Panc1 (cell line): ENCODE results near the gene MAP2K1. TPM values are rescaled to one million over a fixed set of nuclear protein-coding genes. Genes with fewer than 3 reads are reported as not detected.

Experiments used
- ATAC-seq: fragments of 200-7000 bp; cut with Tn5 transposase; 2 replicates; pipeline ENCODE4 v1.9.1; 2020; ENCODE audit warnings: mild to moderate bottlenecking, moderate library complexity
- BruUV-seq: library from RNA; stranded (reverse); fragments of 400-500 nt; replicated peaks from 2 replicates; lab custom pipeline; 2021; lab: Mats Ljungman, UMichigan
- CTCF ChIA-PET: fragments of 300-600 bp; sonication (Branson Sonifier 250); formaldehyde crosslinking; loops from one replicate; lab custom pipeline; 2022; ENCODE audit warnings: antibody characterized with exemption; lab: Charles Lee
- POLR2A ChIA-PET: fragments of 300-600 bp; sonication (Branson Sonifier 250); formaldehyde crosslinking; loops from one replicate; lab custom pipeline; 2022; ENCODE audit warnings: antibody characterized with exemption; lab: Charles Lee
- DNase-seq: peaks from one replicate; pipeline ENCODE4 v3.0.0-alpha.2; 2010; ENCODE audit warnings: low read depth, low spot score
- H3K27ac ChIP-seq: 2 replicates; pipeline ENCODE4 v1.5.1; 2011; ENCODE audit warnings: mild to moderate bottlenecking, low read length, inconsistent platforms
- H3K27me3 ChIP-seq: fragments of 200-500 bp; sonication (Bioruptor generic); 2 replicates; pipeline ENCODE4 v1.6.0; 2014; ENCODE audit warnings: low read length, inconsistent platforms; ENCODE audit not compliant: control insufficient read depth, insufficient read depth
- H3K36me3 ChIP-seq: fragments of 200-500 bp; sonication (Bioruptor generic); 2 replicates; pipeline ENCODE4 v1.5.1; 2014; ENCODE audit warnings: inconsistent platforms, mild to moderate bottlenecking, low read length, moderate library complexity; ENCODE audit not compliant: control insufficient read depth, insufficient read depth
- H3K4me1 ChIP-seq: 2 replicates; pipeline ENCODE4 v1.5.1; 2011; ENCODE audit warnings: inconsistent platforms, mild to moderate bottlenecking, low read length, moderate library complexity; ENCODE audit not compliant: control insufficient read depth, insufficient read depth
- H3K4me3 ChIP-seq, 2 experiments: 2 replicates each; pipeline ENCODE4 v1.5.1; 2011 to 2012; ENCODE audit warnings: low read depth in 2 of 2, low read length in 2 of 2, mild to moderate bottlenecking in 2 of 2, inconsistent platforms in 1 of 2, moderate library complexity in 1 of 2
- H3K9me3 ChIP-seq: fragments of 200-500 bp; sonication (Bioruptor generic); 2 replicates; pipeline ENCODE4 v1.5.1; 2014; ENCODE audit warnings: low read depth, mild to moderate bottlenecking, inconsistent platforms, low read length, moderate library complexity; ENCODE audit not compliant: control insufficient read depth, insufficient read depth
- POLR2AphosphoS5 ChIP-seq: IDR thresholded peaks from 2 replicates; pipeline ENCODE4 v1.6.1; 2012; ENCODE audit warnings: mild to moderate bottlenecking, low read depth, low read length, moderate library complexity
- SIN3A ChIP-seq: IDR thresholded peaks from 2 replicates; pipeline ENCODE4 v1.6.1; 2012; ENCODE audit warnings: low read depth, mild to moderate bottlenecking, low read length, moderate library complexity, borderline replicate concordance; ENCODE audit not compliant: insufficient read depth
- TCF7L2 ChIP-seq: IDR thresholded peaks from 2 replicates; pipeline ENCODE4 v1.6.1; 2011; ENCODE audit warnings: mild to moderate bottlenecking, low read depth, low read length, inconsistent platforms
- in situ Hi-C: cut with HindIII; loops from 2 replicates; pipeline ENCODE4 v1.10.0; 2016; ENCODE audit warnings: low sequenced_read_pairs, low pct_unique_long_range_greater_than_20kb
- intact Hi-C: fragments of 100-400 bp; cut with micrococcal nuclease; formaldehyde crosslinking; loops from one replicate; pipeline ENCODE4 v1.10.0; 2022; ENCODE audit not compliant: unreplicated experiment
- total RNA-seq: library from RNA; stranded (reverse); gene quantifications from one replicate; pipeline ENCODE4 v1.2.1, GENCODE V29; 2021; ENCODE audit not compliant: unreplicated experiment
- TF ChIP-seq, protein P1 (sequence below): fragments of 450-650 bp; IDR thresholded peaks from 2 replicates; pipeline ENCODE4 v1.5.1; 2017; ENCODE audit warnings: mild to moderate bottlenecking
- TF ChIP-seq, protein P2 (sequence below), 2 experiments: IDR thresholded peaks; 2 replicates each; pipeline ENCODE4 v1.6.1; 2011 to 2012; ENCODE audit warnings: low read depth in 2 of 2, control low read depth in 1 of 2, low read length in 1 of 2, mild to moderate bottlenecking in 1 of 2, moderate library complexity in 1 of 2; ENCODE audit not compliant: insufficient read depth in 1 of 2

Gene MAP2K1
- total RNA-seq, 1 experiment from 2014 or later = 67.9 TPM

DNA sequence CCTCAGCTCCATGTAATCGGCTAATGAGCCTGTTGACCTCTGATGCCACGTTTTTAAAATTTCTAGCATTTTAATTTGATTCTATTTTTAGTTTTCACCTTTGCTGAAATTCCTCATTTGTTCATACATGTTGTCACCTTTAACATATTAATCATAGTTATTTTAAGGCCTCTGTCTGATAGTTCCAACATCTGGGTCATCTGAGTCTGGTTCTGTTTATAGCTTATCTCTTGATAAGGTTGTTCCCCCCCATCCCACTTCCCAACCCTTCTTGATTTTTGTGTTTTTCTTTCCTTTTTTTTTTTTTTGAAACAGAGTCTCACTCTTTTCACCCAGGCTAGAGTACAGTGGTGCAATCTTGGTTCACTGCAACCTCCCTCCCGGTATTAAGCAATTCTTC lies 36.4 kb downstream of the MAP2K1 start:
- H3K4me3 ChIP-seq = no peak overlapping the region
- no peaks in the 10 kb centered on the region for H3K27me3 ChIP-seq
- POLR2A ChIA-PET = interaction anchor here (0.5 to 0.6 kb wide), 2 partner anchors 12 to 124 kb away, joined by 3 read pairs; no protein-coding TSS in a partner anchor
- in situ Hi-C loops (no loop called here), intact Hi-C loops (no loop called here)
- no peak for TF ChIP-seq POLR2AphosphoS5
- no peak for TF ChIP-seq SIN3A
- TF ChIP-seq TCF7L2 = no peak
- TF ChIP-seq, protein P1, sequence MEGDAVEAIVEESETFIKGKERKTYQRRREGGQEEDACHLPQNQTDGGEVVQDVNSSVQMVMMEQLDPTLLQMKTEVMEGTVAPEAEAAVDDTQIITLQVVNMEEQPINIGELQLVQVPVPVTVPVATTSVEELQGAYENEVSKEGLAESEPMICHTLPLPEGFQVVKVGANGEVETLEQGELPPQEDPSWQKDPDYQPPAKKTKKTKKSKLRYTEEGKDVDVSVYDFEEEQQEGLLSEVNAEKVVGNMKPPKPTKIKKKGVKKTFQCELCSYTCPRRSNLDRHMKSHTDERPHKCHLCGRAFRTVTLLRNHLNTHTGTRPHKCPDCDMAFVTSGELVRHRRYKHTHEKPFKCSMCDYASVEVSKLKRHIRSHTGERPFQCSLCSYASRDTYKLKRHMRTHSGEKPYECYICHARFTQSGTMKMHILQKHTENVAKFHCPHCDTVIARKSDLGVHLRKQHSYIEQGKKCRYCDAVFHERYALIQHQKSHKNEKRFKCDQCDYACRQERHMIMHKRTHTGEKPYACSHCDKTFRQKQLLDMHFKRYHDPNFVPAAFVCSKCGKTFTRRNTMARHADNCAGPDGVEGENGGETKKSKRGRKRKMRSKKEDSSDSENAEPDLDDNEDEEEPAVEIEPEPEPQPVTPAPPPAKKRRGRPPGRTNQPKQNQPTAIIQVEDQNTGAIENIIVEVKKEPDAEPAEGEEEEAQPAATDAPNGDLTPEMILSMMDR = no peak
- TF ChIP-seq, protein P2, sequence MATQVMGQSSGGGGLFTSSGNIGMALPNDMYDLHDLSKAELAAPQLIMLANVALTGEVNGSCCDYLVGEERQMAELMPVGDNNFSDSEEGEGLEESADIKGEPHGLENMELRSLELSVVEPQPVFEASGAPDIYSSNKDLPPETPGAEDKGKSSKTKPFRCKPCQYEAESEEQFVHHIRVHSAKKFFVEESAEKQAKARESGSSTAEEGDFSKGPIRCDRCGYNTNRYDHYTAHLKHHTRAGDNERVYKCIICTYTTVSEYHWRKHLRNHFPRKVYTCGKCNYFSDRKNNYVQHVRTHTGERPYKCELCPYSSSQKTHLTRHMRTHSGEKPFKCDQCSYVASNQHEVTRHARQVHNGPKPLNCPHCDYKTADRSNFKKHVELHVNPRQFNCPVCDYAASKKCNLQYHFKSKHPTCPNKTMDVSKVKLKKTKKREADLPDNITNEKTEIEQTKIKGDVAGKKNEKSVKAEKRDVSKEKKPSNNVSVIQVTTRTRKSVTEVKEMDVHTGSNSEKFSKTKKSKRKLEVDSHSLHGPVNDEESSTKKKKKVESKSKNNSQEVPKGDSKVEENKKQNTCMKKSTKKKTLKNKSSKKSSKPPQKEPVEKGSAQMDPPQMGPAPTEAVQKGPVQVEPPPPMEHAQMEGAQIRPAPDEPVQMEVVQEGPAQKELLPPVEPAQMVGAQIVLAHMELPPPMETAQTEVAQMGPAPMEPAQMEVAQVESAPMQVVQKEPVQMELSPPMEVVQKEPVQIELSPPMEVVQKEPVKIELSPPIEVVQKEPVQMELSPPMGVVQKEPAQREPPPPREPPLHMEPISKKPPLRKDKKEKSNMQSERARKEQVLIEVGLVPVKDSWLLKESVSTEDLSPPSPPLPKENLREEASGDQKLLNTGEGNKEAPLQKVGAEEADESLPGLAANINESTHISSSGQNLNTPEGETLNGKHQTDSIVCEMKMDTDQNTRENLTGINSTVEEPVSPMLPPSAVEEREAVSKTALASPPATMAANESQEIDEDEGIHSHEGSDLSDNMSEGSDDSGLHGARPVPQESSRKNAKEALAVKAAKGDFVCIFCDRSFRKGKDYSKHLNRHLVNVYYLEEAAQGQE (IDR thresholded peaks at IDR 0.05; ENCODE audit: insufficient read depth in 1 of 2, low read depth in 2 of 2, low read length in 1 of 2) = no peak
- no peak overlapping the region for H3K27ac ChIP-seq
- no peaks in the 10 kb centered on the region for H3K9me3 ChIP-seq
- no peak for DNase-seq
- no peaks in the 10 kb centered on the region for H3K36me3 ChIP-seq
- no TSS peak for BruUV-seq
- H3K4me1 ChIP-seq = no peaks in the 10 kb centered on the region
- ATAC-seq = no peak
- CTCF ChIA-PET = interaction anchor here (0.7 kb wide), 1 partner anchor 204 kb away, joined by 9 read pairs; no protein-coding TSS in a partner anchor

DNA sequence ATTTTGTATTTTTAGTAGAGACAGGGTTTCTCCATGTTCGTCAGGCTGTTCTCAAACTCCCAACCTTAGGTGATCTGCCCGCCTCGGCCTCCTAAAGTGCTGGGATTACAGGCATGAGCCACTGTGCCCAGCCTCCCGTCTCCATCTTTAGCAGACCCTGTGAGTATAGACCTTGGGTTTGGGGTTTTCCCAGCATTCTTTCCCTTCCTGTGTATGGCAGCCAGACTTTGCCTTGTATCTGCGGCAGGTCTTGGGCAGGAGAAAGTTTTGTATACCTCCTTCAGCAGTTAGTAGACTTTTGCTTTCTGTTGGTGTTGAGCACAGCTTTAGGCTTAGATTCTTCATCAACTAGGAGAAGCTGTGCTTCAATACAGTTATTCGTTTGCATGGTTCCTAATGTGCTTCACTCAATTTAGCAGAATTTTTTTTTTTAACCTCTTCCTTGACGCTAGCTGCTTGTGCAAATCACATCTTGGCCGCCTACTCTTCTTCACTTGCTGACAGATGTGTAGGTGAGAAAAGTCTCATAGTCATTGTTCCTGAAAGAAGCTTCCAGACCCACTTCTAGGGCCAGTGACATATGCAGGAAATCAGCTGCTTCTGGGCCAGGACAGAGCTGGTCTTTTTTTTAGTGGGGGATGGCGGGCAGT lies 38.4 kb downstream of the MAP2K1 start:
- DNase-seq (no peak), ATAC-seq (no peak)
- no peak for TF ChIP-seq SIN3A
- ChIA-PET POLR2A (no interaction called here), CTCF (no interaction called here)
- H3K27me3 ChIP-seq = no peaks in the 10 kb centered on the region
- no TSS peak for BruUV-seq
- H3K36me3 ChIP-seq = no peaks in the 10 kb centered on the region
- H3K9me3 ChIP-seq = no peaks in the 10 kb centered on the region
- intact Hi-C loops = no loop called here
- H3K4me1 ChIP-seq = no peaks in the 10 kb centered on the region
- in situ Hi-C loops = no loop called here
- no peak overlapping the region for H3K27ac ChIP-seq
- no peak overlapping the region for H3K4me3 ChIP-seq

DNA sequence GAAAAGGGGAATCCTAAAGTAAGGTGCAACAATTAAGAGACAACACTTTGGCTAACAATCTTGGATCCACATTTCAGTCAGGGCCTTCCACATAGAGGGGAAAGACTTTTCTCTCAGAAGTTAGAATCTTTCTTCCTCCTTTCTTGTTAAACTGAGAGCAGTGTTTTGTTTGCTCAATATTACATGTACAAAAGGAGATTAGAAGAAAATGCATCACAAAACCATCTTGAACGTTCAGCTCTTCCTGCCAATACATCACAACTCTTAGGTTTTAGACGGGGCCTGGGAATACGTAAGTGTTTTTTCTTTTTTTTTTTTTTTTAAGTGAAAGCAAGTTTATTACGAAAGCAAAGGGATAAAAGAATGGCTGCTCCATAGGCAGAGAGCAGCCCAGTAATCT lies 39.1 kb downstream of the MAP2K1 start:
- TF ChIP-seq TCF7L2 (no peak), SIN3A (no peak), POLR2AphosphoS5 (no peak)
- TF ChIP-seq, protein P1 = no peak
- TF ChIP-seq, protein P2 (IDR thresholded peaks at IDR 0.05; ENCODE audit: insufficient read depth in 1 of 2, low read depth in 2 of 2, low read length in 1 of 2) = no peak
- DNase-seq = no peak
- Histone ChIP-seq H3K4me3 (no peak overlapping the region), H3K27me3 (no peaks in the 10 kb centered on the region), H3K36me3 (no peaks in the 10 kb centered on the region), H3K27ac (no peak overlapping the region), H3K4me1 (no peaks in the 10 kb centered on the region), H3K9me3 (no peaks in the 10 kb centered on the region)
- in situ Hi-C loops = no loop called here
- ATAC-seq = no peak
- intact Hi-C loops = no loop called here
- ChIA-PET CTCF (no interaction called here), POLR2A (no interaction called here)
- BruUV-seq = no TSS peak
